Panc1 (cell line): ENCODE data around the gene TEK. TPM values are rescaled to one million over a fixed set of nuclear protein-coding genes. Genes with fewer than 3 reads are reported as not detected.

Source experiments
- ATAC-seq: fragments of 200-7000 bp; cut with Tn5 transposase; 2 replicates; pipeline ENCODE4 v1.9.1; 2020; ENCODE audit warnings: mild to moderate bottlenecking, moderate library complexity
- BruUV-seq: library from RNA; stranded (reverse); fragments of 400-500 nt; replicated peaks from 2 replicates; lab custom pipeline; 2021; lab: Mats Ljungman, UMichigan
- CTCF ChIA-PET: fragments of 300-600 bp; sonication (Branson Sonifier 250); formaldehyde crosslinking; loops from one replicate; lab custom pipeline; 2022; ENCODE audit warnings: antibody characterized with exemption; lab: Charles Lee
- POLR2A ChIA-PET: fragments of 300-600 bp; sonication (Branson Sonifier 250); formaldehyde crosslinking; loops from one replicate; lab custom pipeline; 2022; ENCODE audit warnings: antibody characterized with exemption; lab: Charles Lee
- DNase-seq: peaks from one replicate; pipeline ENCODE4 v3.0.0-alpha.2; 2010; ENCODE audit warnings: low read depth, low spot score
- H3K27ac ChIP-seq: 2 replicates; pipeline ENCODE4 v1.5.1; 2011; ENCODE audit warnings: mild to moderate bottlenecking, low read length, inconsistent platforms
- H3K27me3 ChIP-seq: fragments of 200-500 bp; sonication (Bioruptor generic); 2 replicates; pipeline ENCODE4 v1.6.0; 2014; ENCODE audit warnings: low read length, inconsistent platforms; ENCODE audit not compliant: control insufficient read depth, insufficient read depth
- H3K36me3 ChIP-seq: fragments of 200-500 bp; sonication (Bioruptor generic); 2 replicates; pipeline ENCODE4 v1.5.1; 2014; ENCODE audit warnings: inconsistent platforms, mild to moderate bottlenecking, low read length, moderate library complexity; ENCODE audit not compliant: control insufficient read depth, insufficient read depth
- H3K4me1 ChIP-seq: 2 replicates; pipeline ENCODE4 v1.5.1; 2011; ENCODE audit warnings: inconsistent platforms, mild to moderate bottlenecking, low read length, moderate library complexity; ENCODE audit not compliant: control insufficient read depth, insufficient read depth
- H3K4me3 ChIP-seq, 2 experiments: 2 replicates each; pipeline ENCODE4 v1.5.1; 2011 to 2012; ENCODE audit warnings: low read depth in 2 of 2, low read length in 2 of 2, mild to moderate bottlenecking in 2 of 2, inconsistent platforms in 1 of 2, moderate library complexity in 1 of 2
- H3K9me3 ChIP-seq: fragments of 200-500 bp; sonication (Bioruptor generic); 2 replicates; pipeline ENCODE4 v1.5.1; 2014; ENCODE audit warnings: low read depth, mild to moderate bottlenecking, inconsistent platforms, low read length, moderate library complexity; ENCODE audit not compliant: control insufficient read depth, insufficient read depth
- POLR2AphosphoS5 ChIP-seq: IDR thresholded peaks from 2 replicates; pipeline ENCODE4 v1.6.1; 2012; ENCODE audit warnings: mild to moderate bottlenecking, low read depth, low read length, moderate library complexity
- SIN3A ChIP-seq: IDR thresholded peaks from 2 replicates; pipeline ENCODE4 v1.6.1; 2012; ENCODE audit warnings: low read depth, mild to moderate bottlenecking, low read length, moderate library complexity, borderline replicate concordance; ENCODE audit not compliant: insufficient read depth
- TCF7L2 ChIP-seq: IDR thresholded peaks from 2 replicates; pipeline ENCODE4 v1.6.1; 2011; ENCODE audit warnings: mild to moderate bottlenecking, low read depth, low read length, inconsistent platforms
- in situ Hi-C: cut with HindIII; loops from 2 replicates; pipeline ENCODE4 v1.10.0; 2016; ENCODE audit warnings: low sequenced_read_pairs, low pct_unique_long_range_greater_than_20kb
- intact Hi-C: fragments of 100-400 bp; cut with micrococcal nuclease; formaldehyde crosslinking; loops from one replicate; pipeline ENCODE4 v1.10.0; 2022; ENCODE audit not compliant: unreplicated experiment
- total RNA-seq: library from RNA; stranded (reverse); gene quantifications from one replicate; pipeline ENCODE4 v1.2.1, GENCODE V29; 2021; ENCODE audit not compliant: unreplicated experiment
- TF ChIP-seq, protein P1 (sequence below): fragments of 450-650 bp; IDR thresholded peaks from 2 replicates; pipeline ENCODE4 v1.5.1; 2017; ENCODE audit warnings: mild to moderate bottlenecking
- TF ChIP-seq, protein P2 (sequence below), 2 experiments: IDR thresholded peaks; 2 replicates each; pipeline ENCODE4 v1.6.1; 2011 to 2012; ENCODE audit warnings: low read depth in 2 of 2, control low read depth in 1 of 2, low read length in 1 of 2, mild to moderate bottlenecking in 1 of 2, moderate library complexity in 1 of 2; ENCODE audit not compliant: insufficient read depth in 1 of 2

TEK gene
- total RNA-seq, 1 experiment from 2014 or later = not detected

DNA sequence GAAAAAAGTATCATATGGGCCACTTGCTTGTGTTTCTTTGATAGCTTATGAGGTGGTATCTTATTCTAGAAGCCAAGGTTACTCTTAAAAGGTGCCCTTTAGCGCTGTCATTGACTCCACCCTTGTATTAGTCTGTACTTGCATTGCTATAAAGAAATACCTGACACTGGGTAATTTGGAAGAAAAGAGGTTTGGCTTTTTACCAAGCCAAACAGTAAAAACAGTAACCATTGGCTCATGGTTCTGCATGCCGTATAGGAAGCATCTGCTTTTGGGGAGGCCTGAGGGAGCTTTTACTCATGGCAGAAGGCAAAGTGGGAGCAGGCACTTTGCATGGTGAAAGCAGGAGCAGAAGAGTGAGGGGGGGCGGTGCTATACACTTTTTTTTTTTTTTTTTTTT, 87.4 kb downstream of the TEK start:
- no peak overlapping the region for H3K4me3 ChIP-seq
- H3K27ac ChIP-seq = no peak overlapping the region
- ATAC-seq (no peak), DNase-seq (no peak)
- POLR2A ChIA-PET = no interaction called here
- no peaks in the 10 kb centered on the region for H3K9me3 ChIP-seq
- CTCF ChIA-PET = no interaction called here
- no peak for TF ChIP-seq POLR2AphosphoS5
- no peak for TF ChIP-seq SIN3A
- TF ChIP-seq, protein P1, sequence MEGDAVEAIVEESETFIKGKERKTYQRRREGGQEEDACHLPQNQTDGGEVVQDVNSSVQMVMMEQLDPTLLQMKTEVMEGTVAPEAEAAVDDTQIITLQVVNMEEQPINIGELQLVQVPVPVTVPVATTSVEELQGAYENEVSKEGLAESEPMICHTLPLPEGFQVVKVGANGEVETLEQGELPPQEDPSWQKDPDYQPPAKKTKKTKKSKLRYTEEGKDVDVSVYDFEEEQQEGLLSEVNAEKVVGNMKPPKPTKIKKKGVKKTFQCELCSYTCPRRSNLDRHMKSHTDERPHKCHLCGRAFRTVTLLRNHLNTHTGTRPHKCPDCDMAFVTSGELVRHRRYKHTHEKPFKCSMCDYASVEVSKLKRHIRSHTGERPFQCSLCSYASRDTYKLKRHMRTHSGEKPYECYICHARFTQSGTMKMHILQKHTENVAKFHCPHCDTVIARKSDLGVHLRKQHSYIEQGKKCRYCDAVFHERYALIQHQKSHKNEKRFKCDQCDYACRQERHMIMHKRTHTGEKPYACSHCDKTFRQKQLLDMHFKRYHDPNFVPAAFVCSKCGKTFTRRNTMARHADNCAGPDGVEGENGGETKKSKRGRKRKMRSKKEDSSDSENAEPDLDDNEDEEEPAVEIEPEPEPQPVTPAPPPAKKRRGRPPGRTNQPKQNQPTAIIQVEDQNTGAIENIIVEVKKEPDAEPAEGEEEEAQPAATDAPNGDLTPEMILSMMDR = no peak
- no peak for TF ChIP-seq TCF7L2
- TF ChIP-seq, protein P2, sequence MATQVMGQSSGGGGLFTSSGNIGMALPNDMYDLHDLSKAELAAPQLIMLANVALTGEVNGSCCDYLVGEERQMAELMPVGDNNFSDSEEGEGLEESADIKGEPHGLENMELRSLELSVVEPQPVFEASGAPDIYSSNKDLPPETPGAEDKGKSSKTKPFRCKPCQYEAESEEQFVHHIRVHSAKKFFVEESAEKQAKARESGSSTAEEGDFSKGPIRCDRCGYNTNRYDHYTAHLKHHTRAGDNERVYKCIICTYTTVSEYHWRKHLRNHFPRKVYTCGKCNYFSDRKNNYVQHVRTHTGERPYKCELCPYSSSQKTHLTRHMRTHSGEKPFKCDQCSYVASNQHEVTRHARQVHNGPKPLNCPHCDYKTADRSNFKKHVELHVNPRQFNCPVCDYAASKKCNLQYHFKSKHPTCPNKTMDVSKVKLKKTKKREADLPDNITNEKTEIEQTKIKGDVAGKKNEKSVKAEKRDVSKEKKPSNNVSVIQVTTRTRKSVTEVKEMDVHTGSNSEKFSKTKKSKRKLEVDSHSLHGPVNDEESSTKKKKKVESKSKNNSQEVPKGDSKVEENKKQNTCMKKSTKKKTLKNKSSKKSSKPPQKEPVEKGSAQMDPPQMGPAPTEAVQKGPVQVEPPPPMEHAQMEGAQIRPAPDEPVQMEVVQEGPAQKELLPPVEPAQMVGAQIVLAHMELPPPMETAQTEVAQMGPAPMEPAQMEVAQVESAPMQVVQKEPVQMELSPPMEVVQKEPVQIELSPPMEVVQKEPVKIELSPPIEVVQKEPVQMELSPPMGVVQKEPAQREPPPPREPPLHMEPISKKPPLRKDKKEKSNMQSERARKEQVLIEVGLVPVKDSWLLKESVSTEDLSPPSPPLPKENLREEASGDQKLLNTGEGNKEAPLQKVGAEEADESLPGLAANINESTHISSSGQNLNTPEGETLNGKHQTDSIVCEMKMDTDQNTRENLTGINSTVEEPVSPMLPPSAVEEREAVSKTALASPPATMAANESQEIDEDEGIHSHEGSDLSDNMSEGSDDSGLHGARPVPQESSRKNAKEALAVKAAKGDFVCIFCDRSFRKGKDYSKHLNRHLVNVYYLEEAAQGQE (IDR thresholded peaks at IDR 0.05; ENCODE audit: insufficient read depth in 1 of 2, low read depth in 2 of 2, low read length in 1 of 2) = no peak
- no peaks in the 10 kb centered on the region for H3K36me3 ChIP-seq
- intact Hi-C loops (no loop called here), in situ Hi-C loops (no loop called here)
- BruUV-seq = no TSS peak
- H3K4me1 ChIP-seq = no peaks in the 10 kb centered on the region
- no peaks in the 10 kb centered on the region for H3K27me3 ChIP-seq

DNA sequence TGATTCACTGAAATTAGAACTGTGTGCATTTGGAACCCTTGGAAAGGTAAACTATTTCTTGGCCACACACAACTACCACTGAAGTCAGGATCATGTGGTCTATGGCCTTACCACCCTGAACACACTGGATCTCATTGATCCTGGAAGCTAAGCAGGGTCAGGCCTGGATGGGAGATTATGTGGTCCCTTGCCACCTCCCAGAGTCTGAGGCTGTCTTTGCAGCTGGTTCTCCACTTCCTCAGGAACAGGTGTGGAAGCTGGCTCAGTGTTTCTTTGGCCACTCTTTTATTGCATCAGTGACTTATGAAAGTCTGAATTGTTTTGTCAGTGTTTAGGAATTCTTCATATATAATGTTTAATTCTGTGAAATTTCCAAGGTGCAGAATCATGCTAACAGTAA, 89.2 kb downstream of the TEK start:
- ATAC-seq (no peak), DNase-seq (no peak)
- Histone ChIP-seq H3K4me1 (no peaks in the 10 kb centered on the region), H3K4me3 (no peak overlapping the region), H3K9me3 (no peaks in the 10 kb centered on the region), H3K27ac (no peak overlapping the region), H3K27me3 (no peaks in the 10 kb centered on the region), H3K36me3 (no peaks in the 10 kb centered on the region)
- in situ Hi-C loops (no loop called here), intact Hi-C loops (no loop called here)
- TF ChIP-seq POLR2AphosphoS5 (no peak), TCF7L2 (no peak), SIN3A (no peak)
- TF ChIP-seq, protein P2 (IDR thresholded peaks at IDR 0.05; ENCODE audit: insufficient read depth in 1 of 2, low read depth in 2 of 2, low read length in 1 of 2) = no peak
- TF ChIP-seq, protein P1 = no peak
- POLR2A ChIA-PET = no interaction called here
- BruUV-seq = no TSS peak
- CTCF ChIA-PET = no interaction called here
